HG02943 (cell line): ENCODE measurements around the gene ADAT1.

Experiments used
- ATAC-seq: cut with Tn5 transposase; IDR thresholded peaks from one replicate; pipeline ENCODE4 v1.9.1; 2021; ENCODE audit warnings: mild to moderate bottlenecking, low read depth, moderate library complexity; ENCODE audit not compliant: unreplicated experiment

Gene ADAT1

DNA sequence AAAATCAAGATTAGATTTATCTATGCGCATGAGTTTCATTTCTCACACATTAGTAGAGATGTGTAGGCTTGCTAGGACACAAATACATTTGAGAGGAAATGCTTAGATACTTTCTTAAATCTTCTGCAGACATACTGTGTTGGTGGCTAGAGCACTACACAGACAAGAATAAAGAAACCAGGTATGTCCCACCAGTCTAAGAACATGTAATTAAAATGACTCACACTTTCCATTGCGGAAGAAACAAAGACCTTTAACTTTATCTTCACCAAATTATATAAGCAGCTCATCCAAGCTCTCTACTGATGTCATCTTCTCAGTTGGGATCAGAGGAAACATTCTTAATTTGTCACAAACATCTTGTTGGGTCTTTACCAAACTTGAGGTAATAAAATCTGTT, 44.4 kb downstream of the ADAT1 start:
- no peak for ATAC-seq

GRCh38 chr16:75578212-75578611, 44.9 kb downstream of the ADAT1 start:
- no peak for ATAC-seq

GRCh38 chr16:75576384-75576811, 46.7 kb downstream of the ADAT1 start:
- no peak for ATAC-seq

GRCh38 chr16:75575958-75576357, 47.1 kb downstream of the ADAT1 start:
- no peak for ATAC-seq

DNA sequence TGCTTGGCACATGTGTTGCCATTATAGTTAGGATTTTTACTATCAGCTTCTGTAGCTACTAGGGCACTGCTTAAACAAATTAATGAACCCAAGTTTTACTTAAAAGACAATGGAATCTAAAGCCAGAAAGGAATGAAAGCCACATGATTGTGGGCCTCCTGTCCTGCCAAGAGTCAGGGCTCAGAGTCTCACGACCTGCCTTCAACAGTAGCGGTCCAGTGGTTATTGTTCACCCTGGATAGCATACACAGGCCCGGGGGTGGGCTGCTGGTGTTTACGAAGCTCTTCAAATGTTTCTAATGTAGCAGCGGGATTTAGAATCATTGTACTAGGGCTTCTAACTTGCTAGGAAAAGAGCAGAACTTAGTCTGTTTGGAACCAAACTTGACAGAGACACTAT, 49.1 kb downstream of the ADAT1 start:
- no peak for ATAC-seq

GRCh38 chr16:75572864-75573542, 50.1 kb downstream of the ADAT1 start:
- no peak for ATAC-seq

- no peak for ATAC-seq
Measured at GRCh38 chr16:75570396-75571065, 52.5 kb downstream of the ADAT1 start.

DNA sequence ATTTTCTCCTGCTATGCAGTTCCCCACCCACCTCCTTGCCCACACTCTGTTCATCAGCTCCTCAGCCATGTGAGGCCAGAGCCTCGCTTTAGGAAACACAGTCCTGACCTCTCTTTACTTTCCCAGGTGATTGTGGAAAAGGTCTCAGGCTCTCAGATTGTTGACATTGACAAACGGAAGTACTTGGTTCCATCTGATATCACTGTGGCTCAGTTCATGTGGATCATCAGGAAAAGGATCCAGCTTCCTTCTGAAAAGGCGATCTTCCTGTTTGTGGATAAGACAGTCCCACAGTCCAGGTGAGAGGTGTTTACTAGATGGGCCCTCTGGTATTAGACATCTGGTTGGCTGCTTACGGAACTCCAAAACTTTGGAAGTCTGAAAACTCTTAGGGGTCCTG, 55.2 kb downstream of the ADAT1 start:
- no peak for ATAC-seq

GRCh38 chr16:75566758-75567255, 56.3 kb downstream of the ADAT1 start:
- ATAC-seq, result peak; percentile 0

DNA sequence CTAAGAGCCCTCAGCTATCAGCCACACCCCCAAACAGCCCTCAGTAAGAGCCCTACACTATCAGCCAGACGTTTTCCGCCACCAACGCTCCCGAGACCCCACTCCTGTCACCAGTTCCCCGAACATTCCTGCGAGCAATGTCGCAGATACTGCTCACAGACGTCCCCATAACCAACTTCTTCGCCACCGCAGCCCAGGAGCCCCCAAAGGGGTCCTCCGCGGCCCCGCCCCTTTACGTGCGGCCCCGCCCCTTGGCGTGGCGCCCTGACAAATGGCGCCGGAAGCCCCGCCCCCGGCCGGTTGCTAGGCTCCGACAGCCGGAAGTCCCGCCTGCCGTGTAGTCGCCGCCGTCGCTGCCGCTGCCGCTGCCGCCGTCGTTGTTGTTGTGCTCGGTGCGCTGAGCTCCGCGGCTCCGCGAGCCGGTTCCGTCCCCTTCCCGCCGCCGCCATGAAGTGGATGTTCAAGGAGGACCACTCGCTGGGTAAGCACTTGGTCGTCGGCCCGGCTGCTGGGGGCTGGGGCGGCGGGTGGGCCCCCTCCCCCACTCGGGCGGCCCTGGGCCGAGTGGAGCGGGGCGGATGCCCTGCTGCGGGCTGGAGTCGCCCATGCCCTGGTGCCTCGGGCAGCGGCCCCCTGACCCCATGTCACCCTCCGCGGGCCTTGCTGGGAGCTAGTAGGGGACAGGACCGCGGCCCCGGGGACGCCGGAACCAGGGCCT, 56.9 kb downstream of the ADAT1 start, which contains the start of gene GABARAPL2:
Gene GABARAPL2, plus strand, starts transcription at position 340 of the 718 bp plus-strand sequence. Its CDS starts 108 bp downstream, at position 448.
- ATAC-seq, result peak; percentile 71

- no peak for ATAC-seq
Measured at GRCh38 chr16:75565640-75566039, 57.4 kb downstream of the ADAT1 start.

- ATAC-seq, result no peak
Measured at GRCh38 chr16:75559564-75560372, 63.3 kb downstream of the ADAT1 start.

DNA sequence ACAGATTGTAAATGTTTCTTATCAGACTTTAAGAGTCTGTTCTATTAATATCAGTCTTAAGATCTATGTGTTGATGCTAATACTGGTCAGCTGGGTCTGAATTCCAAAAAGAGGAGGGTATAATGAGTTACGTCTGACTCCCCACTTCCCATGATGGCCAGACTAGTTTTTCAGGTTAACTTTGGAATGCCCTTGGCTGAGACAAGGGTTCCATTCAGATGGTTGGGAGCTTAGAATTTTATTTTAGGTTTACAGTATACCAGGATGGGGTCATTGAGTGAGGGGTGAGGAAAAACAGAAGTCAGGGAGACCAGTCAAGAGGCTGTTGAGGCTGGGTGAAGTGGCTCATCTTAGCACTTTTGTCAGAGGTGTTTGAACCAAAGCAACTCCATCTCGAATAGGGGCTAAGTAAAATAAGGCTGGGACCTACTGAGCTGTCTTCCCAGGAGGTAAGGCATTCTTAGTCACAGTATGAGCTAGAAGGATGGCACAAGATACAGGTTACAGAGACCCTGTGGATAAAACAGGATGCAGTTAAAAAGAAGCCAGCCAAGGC, 64.2 kb downstream of the ADAT1 start:
- no peak for ATAC-seq

- ATAC-seq, result no peak
Measured at GRCh38 chr16:75556431-75556950, 66.6 kb downstream of the ADAT1 start.

GRCh38 chr16:75555707-75556430, 67.2 kb downstream of the ADAT1 start, which contains the start of gene TMEM231:
TMEM231 (minus strand) TSS chr16:75556252; CDS start chr16:75556209, 43 bp downstream.
- peak; percentile 96 for ATAC-seq

DNA sequence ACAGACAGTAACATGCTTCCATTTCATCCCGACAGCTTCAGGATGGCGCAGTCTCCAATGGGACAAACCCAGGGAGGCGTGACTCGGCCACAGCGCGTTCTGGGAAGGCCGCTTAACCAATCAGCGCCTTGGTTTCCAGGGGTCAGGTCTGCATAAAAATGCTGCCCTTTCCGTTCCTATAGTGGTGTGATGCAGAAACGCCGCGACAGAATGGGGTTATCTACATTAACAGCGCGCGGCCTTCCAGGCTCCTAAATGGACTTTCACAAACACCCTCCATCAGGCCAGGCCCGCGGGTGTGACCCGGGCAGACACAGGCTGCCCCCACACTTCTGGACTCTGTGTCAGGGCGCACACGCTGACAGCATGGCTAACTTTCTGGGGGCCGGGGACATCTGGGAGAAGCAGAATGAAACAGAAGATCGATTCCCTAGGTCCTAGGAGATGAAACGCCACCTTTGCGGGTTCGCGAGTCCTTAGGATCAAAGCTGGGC, 67.8 kb downstream of the ADAT1 start:
- no peak for ATAC-seq

DNA sequence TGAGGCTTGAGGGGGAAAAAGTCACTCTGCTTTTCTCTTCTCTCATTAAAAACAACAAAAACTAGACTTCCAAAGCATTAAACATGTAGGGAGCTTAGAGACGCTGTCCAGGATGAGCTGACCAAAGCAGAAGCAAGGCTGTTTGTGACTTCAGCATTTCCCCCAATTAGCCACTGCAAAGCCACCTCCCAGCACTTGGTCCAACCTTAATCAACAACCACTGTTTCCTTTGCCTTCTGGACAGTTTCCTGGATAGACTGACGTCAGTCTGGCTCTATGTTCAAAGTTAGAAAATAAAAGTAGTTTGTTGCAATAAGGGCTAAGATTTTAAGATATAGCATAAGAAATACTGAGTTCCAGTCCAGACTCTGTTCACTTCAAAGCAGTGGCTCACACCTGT, 70.1 kb downstream of the ADAT1 start:
- no peak for ATAC-seq

- ATAC-seq, result peak; percentile 70
Measured at GRCh38 chr16:75550211-75550662, 72.8 kb downstream of the ADAT1 start.
